ENCODE measurements around the gene SF3B6.

The SF3B6 gene

GRCh38 chr2:24088821-24089359 is 12.8 kb upstream of the SF3B6 start:
- no peak for DNase-seq

- no peak for DNase-seq
Observed at GRCh38 chr2:24087032-24087431, 10.9 kb upstream of the SF3B6 start.

- no peak for DNase-seq
Observed at GRCh38 chr2:24086241-24086640, 10.1 kb upstream of the SF3B6 start.

DNA sequence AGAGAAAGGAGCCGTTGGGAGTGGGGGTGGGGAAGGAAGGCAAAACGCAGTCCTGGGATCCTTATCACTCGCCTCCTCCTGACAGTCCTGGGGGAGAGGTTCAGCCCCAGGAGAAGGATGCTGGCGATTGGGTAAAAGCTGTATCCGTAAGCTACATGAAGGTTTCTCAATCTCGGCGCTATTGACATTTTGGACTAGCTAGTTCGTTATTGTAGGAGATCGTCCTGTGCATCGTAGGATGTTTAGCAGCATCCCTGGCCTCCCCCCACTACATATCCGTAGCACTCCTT is 9.0 kb upstream of the SF3B6 start:
- no peak for DNase-seq

DNA sequence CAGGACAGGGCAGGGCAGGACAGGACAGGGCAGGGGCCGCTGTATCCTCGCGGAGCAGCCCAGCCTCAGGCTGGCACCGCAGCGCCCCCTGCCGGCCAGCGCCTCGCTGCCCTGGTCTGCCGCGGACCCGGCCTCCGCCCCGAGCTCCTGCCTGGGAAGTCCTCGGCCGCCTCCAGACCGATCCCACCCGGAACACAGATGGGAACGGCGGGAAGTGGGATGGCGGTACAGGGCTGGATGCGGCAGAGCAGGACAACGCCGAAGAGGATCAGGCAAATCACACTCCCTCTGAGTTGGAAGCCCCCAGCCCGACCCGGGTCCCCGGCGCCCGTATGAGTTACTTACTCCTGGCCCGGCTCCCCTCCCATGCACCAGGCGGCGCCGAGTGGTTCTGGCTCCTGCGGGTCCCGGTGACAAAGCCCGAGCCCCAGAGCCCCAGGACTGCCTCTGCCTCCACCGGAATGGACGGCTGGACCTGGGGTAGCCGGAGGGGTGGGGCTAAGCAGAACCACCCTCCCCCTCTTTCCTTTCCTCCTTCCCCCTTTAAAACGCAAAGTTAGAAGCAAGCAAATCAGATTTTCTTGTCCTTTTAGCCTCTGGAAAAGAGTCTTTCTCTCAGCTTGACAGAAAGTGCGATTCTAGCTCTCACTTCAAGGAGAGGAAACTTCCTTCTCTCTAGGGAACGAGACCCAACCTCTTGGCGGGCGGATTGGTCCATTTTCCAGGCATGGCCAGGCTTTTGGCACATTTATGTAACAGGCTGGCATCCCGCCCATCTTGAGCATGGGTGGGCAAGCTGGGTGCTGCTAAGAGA is 8.5 kb upstream of the SF3B6 start, which contains the start of gene TP53I3:
TP53I3 (minus strand) TSS at position 449 of the 814 bp plus-strand sequence. CDS start 508 bp downstream, outside the sequence.
- peak; percentile 79 for DNase-seq

DNA sequence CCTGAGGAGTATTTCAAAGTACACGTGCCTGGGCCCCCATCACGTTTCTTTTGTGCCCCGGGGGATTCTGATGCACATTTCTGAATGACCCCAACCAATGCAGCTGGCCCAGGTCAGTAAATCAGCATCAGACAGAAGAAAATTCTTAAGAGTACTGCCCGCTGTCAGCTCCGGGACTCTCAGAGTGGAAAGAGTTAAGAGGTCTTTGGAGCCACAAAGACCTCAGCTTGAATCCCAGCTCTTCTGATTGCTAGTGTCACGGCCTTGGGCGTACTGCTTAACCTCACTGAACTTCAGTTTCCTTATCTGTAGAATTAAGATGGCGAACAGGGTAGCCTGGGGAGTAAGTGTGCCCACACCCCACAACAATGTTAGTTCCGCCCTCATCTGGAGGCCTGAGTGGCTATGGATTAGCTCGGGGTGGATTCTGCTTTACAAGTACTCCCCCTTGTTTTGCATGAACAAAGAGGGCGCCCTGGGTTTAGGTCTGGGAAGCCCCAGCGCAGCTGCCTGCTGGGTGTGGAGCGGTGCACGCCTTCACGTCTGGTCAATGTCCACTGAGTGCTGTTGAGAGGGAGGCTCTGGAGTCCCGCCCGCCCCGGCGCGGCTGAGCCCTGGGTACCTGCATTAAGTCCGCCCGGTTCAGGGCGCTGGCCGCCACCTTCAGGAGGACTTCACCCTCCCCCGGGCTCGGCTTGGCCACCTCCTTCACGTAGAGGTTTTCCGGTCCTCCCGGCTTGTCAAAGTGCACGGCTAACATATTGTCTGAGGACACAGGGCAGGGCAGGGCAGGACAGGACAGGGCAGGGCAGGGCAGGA is 7.7 kb upstream of the SF3B6 start:
- peak; percentile 54 to 72 for DNase-seq

DNA sequence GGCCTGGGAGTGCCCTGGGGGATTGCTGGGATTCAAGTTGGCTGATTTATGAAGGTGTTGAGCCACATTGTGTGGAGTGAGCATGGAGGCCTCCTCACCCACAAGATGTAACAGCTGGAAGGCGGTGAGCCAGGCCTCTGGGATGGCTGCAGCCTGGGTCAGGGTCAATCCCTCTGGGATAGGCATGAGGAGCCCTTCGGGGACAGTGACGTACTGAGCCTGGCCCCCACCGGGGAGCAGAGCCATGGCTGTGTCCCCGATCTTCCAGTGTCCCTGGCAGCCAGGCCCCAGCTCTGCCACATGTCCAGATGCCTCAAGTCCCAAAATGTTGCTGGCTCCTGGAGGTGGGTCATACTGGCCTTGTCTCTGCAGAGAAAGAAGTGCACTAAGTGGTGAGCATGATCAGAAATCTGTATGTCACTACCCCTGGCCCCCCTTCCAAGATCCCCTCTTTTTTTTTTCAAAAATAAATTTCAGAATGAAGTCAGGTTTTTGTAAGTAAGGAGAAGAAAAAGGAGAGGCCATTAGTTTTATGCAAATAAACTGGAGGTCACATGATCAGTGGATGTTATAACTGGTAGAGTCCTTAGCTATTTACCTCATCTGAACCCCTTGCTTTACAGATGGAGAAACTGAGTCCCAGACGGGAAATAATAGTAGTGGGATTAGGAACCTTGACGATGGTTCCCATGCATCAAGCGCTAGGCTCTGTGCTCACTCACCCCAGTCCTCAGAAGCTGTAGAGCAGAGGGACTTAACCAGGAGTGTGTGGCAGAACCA is 6.9 kb upstream of the SF3B6 start:
- DNase-seq: no peak

DNA sequence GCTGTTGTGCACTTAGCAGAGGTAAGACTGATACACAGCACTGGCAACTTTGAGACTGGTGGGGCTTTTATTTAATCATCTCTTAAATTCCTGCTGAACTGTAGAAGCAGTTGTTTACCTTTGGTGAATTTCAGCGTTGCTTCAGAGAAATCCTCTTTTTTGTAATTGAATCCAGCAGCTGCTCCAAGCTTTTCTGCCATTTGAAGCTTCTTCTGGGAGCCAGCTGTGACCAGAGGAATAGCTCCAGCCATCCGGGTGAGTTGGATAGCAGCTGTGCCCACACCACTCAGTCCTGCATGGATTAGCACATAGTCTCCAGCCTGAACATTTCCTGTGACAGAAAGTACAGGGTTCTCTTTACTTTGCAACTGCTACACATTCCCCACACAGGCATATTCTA is 4.6 kb upstream of the SF3B6 start:
- no peak for DNase-seq

- no peak for DNase-seq
Observed at GRCh38 chr2:24077879-24078278, 1.8 kb upstream of the SF3B6 start.

GRCh38 chr2:24077535-24077877 is 1.4 kb upstream of the SF3B6 start:
- DNase-seq: no peak

- no peak for DNase-seq
Observed at GRCh38 chr2:24076849-24077534, 866 bp upstream of the SF3B6 start.

DNA sequence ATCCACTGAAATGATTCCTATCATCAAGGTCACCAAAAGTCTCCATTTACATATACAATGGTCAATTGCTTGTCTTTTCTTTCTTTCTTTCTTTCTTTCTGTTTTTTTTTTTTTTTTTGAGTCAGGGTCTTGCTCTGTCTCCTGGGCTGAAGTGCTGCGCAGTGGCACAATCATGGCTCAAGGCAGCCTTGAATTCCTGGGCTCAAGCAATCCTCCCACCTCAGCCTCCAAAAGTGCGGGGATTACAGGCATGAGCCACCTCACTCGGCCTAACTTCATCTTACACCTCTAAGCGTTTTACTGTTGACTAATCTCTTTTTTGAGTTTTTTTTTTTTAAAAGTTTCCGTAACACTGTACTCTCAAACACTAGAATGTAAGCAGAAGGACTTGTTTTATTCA is 867 bp downstream of the SF3B6 start:
- DNase-seq: no peak

DNA sequence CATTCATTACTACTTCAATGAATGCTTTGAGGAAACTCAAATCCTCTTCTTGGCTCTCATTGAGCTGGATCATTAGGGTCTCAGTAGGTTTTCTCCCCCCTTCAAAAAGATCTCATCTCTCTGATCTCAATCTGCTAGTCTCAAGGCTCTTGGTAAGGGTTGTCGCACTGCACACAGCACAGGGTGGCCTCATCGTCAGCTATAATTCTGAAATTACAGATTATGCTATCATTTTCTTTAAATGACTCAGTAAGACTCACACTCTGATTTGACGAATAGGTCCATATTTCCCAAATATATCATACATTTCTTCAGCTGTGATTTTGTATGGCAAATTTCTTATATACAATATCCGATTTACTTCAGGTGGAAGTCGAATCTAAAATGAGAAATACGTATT is 2.3 kb downstream of the SF3B6 start:
- no peak for DNase-seq

DNA sequence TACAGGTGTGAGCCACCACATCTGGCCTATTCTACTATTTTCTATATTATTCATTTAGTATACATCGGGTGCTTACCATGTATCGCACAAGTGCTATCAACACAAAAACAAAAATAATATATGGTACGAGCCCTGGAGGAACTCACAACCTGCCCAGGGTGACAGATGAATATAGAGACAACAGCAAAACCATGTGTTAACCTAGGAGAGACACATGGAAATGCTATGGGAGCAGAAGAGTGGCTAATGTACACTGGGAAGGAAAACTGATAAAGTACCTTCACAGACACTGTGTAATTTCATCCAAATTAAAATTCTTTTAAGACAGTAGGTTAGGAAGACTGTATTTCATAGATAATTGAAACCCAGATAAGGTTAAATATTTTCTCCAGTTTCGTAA is 3.9 kb downstream of the SF3B6 start:
- no peak for DNase-seq

- DNase-seq: no peak
Observed at GRCh38 chr2:24065341-24065740, 10.8 kb downstream of the SF3B6 start.

DNA sequence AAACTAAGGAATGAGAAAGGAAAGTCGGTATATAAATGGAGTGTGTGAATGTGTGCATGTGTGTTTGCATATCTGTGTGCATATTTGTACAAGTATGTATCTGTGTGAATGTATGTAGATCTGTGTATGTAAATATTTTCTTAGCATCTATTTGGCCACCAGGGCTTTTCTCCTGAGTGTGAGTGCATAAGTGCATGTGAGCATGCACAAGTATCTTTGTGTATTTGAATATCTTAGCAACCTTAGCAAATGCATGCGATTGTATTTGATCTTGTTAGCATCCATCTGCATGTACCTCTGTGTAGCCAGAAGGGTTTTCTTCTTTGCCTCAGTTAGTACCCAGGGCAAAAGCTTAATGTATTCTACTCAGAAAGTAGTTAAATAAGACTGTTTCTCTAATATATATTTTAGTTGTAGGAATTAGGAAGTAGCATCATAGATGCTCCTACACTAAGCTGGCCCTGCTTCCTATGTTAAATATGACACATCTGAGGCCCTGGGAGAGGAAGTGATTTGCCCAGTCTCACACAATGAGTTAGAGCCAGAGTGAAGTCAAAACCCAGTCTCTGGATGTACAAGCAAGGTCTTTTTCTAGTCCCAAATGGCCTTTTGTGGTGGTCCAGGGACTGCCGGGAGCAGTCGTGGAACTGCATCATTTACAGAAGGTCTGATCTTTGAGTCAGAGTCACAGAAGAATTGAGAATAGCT is 17.4 kb downstream of the SF3B6 start:
- no peak for DNase-seq

- no peak for DNase-seq
Observed at GRCh38 chr2:24055750-24056149, 20.4 kb downstream of the SF3B6 start.

GRCh38 chr2:24054366-24055010 is 21.6 kb downstream of the SF3B6 start:
- no peak for DNase-seq

DNA sequence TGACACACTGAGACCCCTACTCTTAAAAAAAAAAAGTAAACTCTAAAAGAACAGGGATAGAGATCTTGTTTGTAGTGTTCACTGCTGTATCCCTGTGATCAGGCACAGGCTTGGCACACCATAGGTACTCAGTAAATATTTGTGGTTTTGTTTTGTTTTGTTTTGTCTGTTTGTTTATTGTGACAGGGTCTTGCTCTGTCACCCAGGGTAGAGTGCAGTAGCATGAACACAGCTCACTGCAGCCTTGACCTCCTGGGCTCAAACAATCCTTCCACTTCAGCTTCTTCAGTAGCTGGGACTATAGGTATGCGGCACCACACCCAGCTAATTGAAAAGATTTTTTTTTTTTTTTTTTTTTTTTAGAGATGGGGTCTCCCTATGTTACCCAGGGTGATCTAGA is 23.2 kb downstream of the SF3B6 start:
- no peak for DNase-seq

- DNase-seq: no peak
Observed at GRCh38 chr2:24051833-24052232, 24.3 kb downstream of the SF3B6 start.
